ENCODE data around the gene STK36. TPM values are rescaled to one million over a fixed set of nuclear protein-coding genes. Genes with fewer than 3 reads are reported as not detected.

STK36 gene
- total and polyA plus RNA-seq, 2 donors (not counting 1 experiment from before 2014, with no cell fraction given): 29.0 to 42.9 TPM

DNA sequence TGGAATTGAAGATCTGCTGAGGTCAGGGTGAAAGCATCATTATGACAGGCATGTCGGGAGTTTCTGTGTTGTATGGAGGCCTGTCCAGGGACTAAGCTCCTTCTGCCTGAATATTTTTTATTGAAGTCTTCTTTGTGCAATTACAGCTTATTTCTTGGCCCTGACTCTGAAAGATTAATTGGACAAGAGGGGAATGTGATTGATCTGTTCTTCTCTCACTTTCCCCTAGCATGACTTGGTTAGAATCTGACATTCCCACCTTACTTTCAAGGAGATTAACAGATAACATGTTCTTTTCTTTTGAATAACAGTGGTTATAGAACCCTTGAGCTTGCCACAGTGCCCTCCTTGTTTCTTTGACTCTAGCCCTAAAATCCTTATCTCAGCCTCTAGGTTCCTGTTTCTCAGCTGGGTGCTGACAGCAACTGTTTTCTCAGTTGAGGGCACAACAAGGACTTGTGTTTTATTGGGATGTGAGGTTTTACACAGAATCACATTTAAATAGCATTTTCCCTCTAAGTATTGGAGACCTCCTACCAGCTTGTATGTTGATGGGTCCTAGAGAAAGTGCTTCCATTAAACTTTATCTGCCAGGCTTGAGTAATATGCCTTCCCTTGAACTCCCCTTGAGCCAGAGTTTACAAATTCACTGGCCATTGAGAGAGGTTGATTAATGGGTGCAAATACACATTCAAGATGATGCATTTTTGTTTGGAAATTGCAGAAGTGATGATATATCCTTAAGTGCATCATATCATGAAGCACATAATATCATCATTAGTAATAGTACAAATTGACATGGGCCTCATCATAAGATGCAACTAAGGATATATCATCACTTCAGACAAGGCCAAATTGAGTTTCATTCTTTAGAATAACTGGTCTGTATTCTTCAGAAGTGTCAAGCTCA, 51.2 kb downstream of the STK36 start:
- Mint-ChIP-seq H3K4me1 (peaks cover 3% of the 10 kb centered on the region), H3K27ac (no peak overlapping the region), H3K27me3 (no peaks in the 10 kb centered on the region), H3K9me3 (ENCODE audit: insufficient read depth) (peaks cover 3% of the 10 kb centered on the region), H3K4me3 (no peak overlapping the region)
- peaks cover 43% of the 10 kb centered on the region for H3K79me2 ChIP-seq (ENCODE audit: control insufficient read depth, insufficient read depth, low read length)
- POLR2A ChIA-PET: no interaction called here
- intact Hi-C loops (cut with micrococcal nuclease): no loop called here
- peaks cover 3 to 26% (median 11%) of the 10 kb centered on the region in 3 donors for H3K9me3 ChIP-seq (ENCODE audit: control extremely low read depth in 1 of 3, control insufficient read depth in 2 of 3, insufficient read depth in 1 of 3, low read length in 2 of 3)
- 88% methylated on average over 1 of the region's 1 CpG for WGBS (ENCODE audit: insufficient coverage)
- H3K36me3 ChIP-seq (replicated peaks in 1 of 2; ENCODE audit: control extremely low read depth in 1 of 2, control insufficient read depth in 1 of 2, extremely low read depth in 1 of 2, insufficient read depth in 2 of 2, low read length in 1 of 2): peaks cover 3% of the 10 kb centered on the region in 2 experiments
- no peak overlapping the region for H3K4me2 ChIP-seq (replicated peaks; ENCODE audit: low read depth, low read length, poor library complexity, severe bottlenecking)
- no peak overlapping the region for H3K9ac ChIP-seq (ENCODE audit: low read length)
- CTCF ChIA-PET: no interaction called here
- H3K4me3 ChIP-seq (ENCODE audit: control extremely low read depth in 1 of 5, extremely low read depth in 1 of 5, insufficient read depth in 1 of 5, low read depth in 2 of 5, low read length in 4 of 5): no peak overlapping the region
- ATAC-seq (ENCODE audit: low read depth): no peak
- TF ChIP-seq EZH2 (IDR thresholded peaks at IDR 0.05; ENCODE audit: borderline replicate concordance, insufficient read depth, low read depth, low read length, poor library complexity, severe bottlenecking): no peak
- TF ChIP-seq, protein P1, sequence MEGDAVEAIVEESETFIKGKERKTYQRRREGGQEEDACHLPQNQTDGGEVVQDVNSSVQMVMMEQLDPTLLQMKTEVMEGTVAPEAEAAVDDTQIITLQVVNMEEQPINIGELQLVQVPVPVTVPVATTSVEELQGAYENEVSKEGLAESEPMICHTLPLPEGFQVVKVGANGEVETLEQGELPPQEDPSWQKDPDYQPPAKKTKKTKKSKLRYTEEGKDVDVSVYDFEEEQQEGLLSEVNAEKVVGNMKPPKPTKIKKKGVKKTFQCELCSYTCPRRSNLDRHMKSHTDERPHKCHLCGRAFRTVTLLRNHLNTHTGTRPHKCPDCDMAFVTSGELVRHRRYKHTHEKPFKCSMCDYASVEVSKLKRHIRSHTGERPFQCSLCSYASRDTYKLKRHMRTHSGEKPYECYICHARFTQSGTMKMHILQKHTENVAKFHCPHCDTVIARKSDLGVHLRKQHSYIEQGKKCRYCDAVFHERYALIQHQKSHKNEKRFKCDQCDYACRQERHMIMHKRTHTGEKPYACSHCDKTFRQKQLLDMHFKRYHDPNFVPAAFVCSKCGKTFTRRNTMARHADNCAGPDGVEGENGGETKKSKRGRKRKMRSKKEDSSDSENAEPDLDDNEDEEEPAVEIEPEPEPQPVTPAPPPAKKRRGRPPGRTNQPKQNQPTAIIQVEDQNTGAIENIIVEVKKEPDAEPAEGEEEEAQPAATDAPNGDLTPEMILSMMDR (IDR thresholded peaks at IDR 0.05): no peak
- no peaks in the 10 kb centered on the region for H4K20me1 ChIP-seq (ENCODE audit: control insufficient read depth, insufficient read depth, low read length, poor library complexity, severe bottlenecking)
- DNase-seq: no peak
- H3K27ac ChIP-seq (ENCODE audit: low read length in 2 of 2): no peak overlapping the region
- H3K4me1 ChIP-seq (ENCODE audit: control insufficient read depth in 2 of 2, insufficient read depth in 2 of 2, low read length in 2 of 2): no peaks in the 10 kb centered on the region
- no peaks in the 10 kb centered on the region for H3K27me3 ChIP-seq (replicated peaks in 1 of 4; ENCODE audit: control extremely low read depth in 1 of 4, control insufficient read depth in 3 of 4, insufficient read depth in 4 of 4, low read length in 3 of 4)
- no peak overlapping the region for H2AFZ ChIP-seq (ENCODE audit: insufficient read depth, low read depth, low read length, poor library complexity, severe bottlenecking)

DNA sequence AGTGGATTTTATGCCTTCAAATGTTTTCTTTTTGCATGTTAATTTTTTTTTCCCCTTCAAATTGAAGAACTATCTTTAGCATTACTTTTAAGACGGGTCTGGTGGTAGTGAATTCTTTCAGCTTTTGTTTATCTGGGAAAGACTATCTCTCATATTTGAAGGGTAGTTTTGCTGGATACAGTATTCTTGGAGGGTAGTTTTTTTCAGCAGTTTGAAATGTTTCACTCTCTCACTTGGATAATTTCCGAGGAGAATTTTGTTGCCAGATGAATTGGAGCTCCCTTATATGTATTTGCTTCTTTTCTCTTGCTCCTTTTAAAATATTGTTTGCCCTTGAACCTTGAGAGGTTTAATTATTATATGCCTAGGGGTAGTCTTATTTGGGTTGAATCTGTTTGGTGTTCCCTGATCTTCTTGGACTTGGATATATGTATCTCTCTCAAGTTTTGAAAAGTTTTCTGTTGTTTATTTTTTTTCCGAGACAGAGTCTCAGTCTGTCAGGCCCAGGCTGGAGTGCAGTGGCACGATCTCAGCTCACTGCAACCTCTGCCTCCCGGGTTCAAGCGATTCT, 54.2 kb downstream of the STK36 start:
- Histone ChIP-seq H3K4me2 (replicated peaks; ENCODE audit: low read depth, low read length, poor library complexity, severe bottlenecking) (no peak overlapping the region), H3K4me1 (ENCODE audit: control insufficient read depth in 2 of 2, insufficient read depth in 2 of 2, low read length in 2 of 2) (no peaks in the 10 kb centered on the region), H4K20me1 (ENCODE audit: control insufficient read depth, insufficient read depth, low read length, poor library complexity, severe bottlenecking) (no peaks in the 10 kb centered on the region), H3K9me3 (ENCODE audit: control extremely low read depth in 1 of 3, control insufficient read depth in 2 of 3, insufficient read depth in 1 of 3, low read length in 2 of 3) (peaks cover 3 to 26% (median 11%) of the 10 kb centered on the region in 3 donors), H3K79me2 (ENCODE audit: control insufficient read depth, insufficient read depth, low read length) (peaks cover 36% of the 10 kb centered on the region), H3K9ac (ENCODE audit: low read length) (no peak overlapping the region), H3K4me3 (ENCODE audit: control extremely low read depth in 1 of 5, extremely low read depth in 1 of 5, insufficient read depth in 1 of 5, low read depth in 2 of 5, low read length in 4 of 5) (no peak overlapping the region), H3K27ac (ENCODE audit: low read length in 2 of 2) (no peak overlapping the region), H3K27me3 (replicated peaks in 1 of 4; ENCODE audit: control extremely low read depth in 1 of 4, control insufficient read depth in 3 of 4, insufficient read depth in 4 of 4, low read length in 3 of 4) (no peaks in the 10 kb centered on the region), H2AFZ (ENCODE audit: insufficient read depth, low read depth, low read length, poor library complexity, severe bottlenecking) (no peak overlapping the region), H3K36me3 (replicated peaks in 1 of 2; ENCODE audit: control extremely low read depth in 1 of 2, control insufficient read depth in 1 of 2, extremely low read depth in 1 of 2, insufficient read depth in 2 of 2, low read length in 1 of 2) (peaks cover 0 to 7% of the 10 kb centered on the region in 2 experiments)
- intact Hi-C loops (cut with micrococcal nuclease): no loop called here
- no peak overlapping the region for H3K27ac Mint-ChIP-seq
- 100% methylated on average over 1 of the region's 6 CpGs for WGBS (ENCODE audit: insufficient coverage)
- DNase-seq (no peak), ATAC-seq (ENCODE audit: low read depth) (no peak)
- ChIA-PET CTCF (interaction anchor here (1.4 kb wide), 1 partner anchor 121 kb away, joined by 3 read pairs; no protein-coding TSS in a partner anchor), POLR2A (no interaction called here)
- no peak for TF ChIP-seq EZH2 (IDR thresholded peaks at IDR 0.05; ENCODE audit: borderline replicate concordance, insufficient read depth, low read depth, low read length, poor library complexity, severe bottlenecking)
- TF ChIP-seq, protein P1 (IDR thresholded peaks at IDR 0.05): no peak
- H3K4me1 Mint-ChIP-seq: peaks cover 3% of the 10 kb centered on the region
- no peaks in the 10 kb centered on the region for H3K27me3 Mint-ChIP-seq
- no peak overlapping the region for H3K4me3 Mint-ChIP-seq
- peaks cover 3% of the 10 kb centered on the region for H3K9me3 Mint-ChIP-seq (ENCODE audit: insufficient read depth)

Measured in B cell (primary cell).